ENCODE measurements around the gene ATP13A2. TPM values are rescaled to one million over a fixed set of nuclear protein-coding genes. Genes with fewer than 3 reads are reported as not detected.

ATP13A2 gene
- total and polyA plus RNA-seq, 2 donors (not counting 1 experiment from before 2014, with no cell fraction given) = 41.6 to 51.8 TPM

GRCh38 chr1:17053086-17053684, 41.5 kb upstream of the ATP13A2 start:
- H2AFZ ChIP-seq (ENCODE audit: insufficient read depth, low read depth, low read length, poor library complexity, severe bottlenecking) = peak overlapping the region; percentile 80

More at GRCh38 chr1:17053086-17053684, 41.5 kb upstream of the ATP13A2 start:
- DNase-seq (no peak), ATAC-seq (ENCODE audit: low read depth) (no peak)
- TF ChIP-seq EZH2 (IDR thresholded peaks at IDR 0.05; ENCODE audit: borderline replicate concordance, insufficient read depth, low read depth, low read length, poor library complexity, severe bottlenecking) (no peak), CTCF (IDR thresholded peaks at IDR 0.05) (no peak)
- Histone ChIP-seq H3K36me3 (replicated peaks in 1 of 2; ENCODE audit: control extremely low read depth in 1 of 2, control insufficient read depth in 1 of 2, extremely low read depth in 1 of 2, insufficient read depth in 2 of 2, low read length in 1 of 2) (peaks cover 2 to 17% of the 10 kb centered on the region in 2 experiments), H3K27ac (ENCODE audit: low read length in 2 of 2) (peak overlapping the region; percentile 58 to 83), H4K20me1 (ENCODE audit: control insufficient read depth, insufficient read depth, low read length, poor library complexity, severe bottlenecking) (peaks cover 7% of the 10 kb centered on the region), H3K4me3 (ENCODE audit: control extremely low read depth in 1 of 5, extremely low read depth in 1 of 5, insufficient read depth in 1 of 5, low read depth in 2 of 5, low read length in 4 of 5) (peak overlapping the region; percentile 61 to 90 (median 81)), H3K9me3 (ENCODE audit: control extremely low read depth in 1 of 3, control insufficient read depth in 2 of 3, insufficient read depth in 1 of 3, low read length in 2 of 3) (no peaks in the 10 kb centered on the region), H3K27me3 (replicated peaks in 1 of 4; ENCODE audit: control extremely low read depth in 1 of 4, control insufficient read depth in 3 of 4, insufficient read depth in 4 of 4, low read length in 3 of 4) (no peaks in the 10 kb centered on the region), H3K4me2 (replicated peaks; ENCODE audit: low read depth, low read length, poor library complexity, severe bottlenecking) (peak overlapping the region; percentile 83), H3K9ac (ENCODE audit: low read length) (peak overlapping the region; percentile 78), H3K79me2 (ENCODE audit: control insufficient read depth, insufficient read depth, low read length) (peaks cover 60% of the 10 kb centered on the region), H3K4me1 (ENCODE audit: control insufficient read depth in 2 of 2, insufficient read depth in 2 of 2, low read length in 2 of 2) (peaks cover 12 to 13% of the 10 kb centered on the region in 2 donors)
- Mint-ChIP-seq H3K4me3 (peak overlapping the region; percentile 99), H3K9me3 (ENCODE audit: insufficient read depth) (no peaks in the 10 kb centered on the region), H3K27ac (peak overlapping the region; percentile 97), H3K4me1 (peaks cover 30% of the 10 kb centered on the region), H3K27me3 (peaks cover 4% of the 10 kb centered on the region)
- WGBS (ENCODE audit: insufficient coverage) = 17% methylated on average over 5 of the region's 12 CpGs
- POLR2A ChIA-PET = no interaction called here
- CTCF ChIA-PET = interaction anchor here (0.6 kb wide), 1 partner anchor 591 kb away, joined by 3 read pairs; no protein-coding TSS in a partner anchor
- intact Hi-C loops (cut with micrococcal nuclease) = no loop called here

Data from B cell (primary cell).